Measurements from ENCODE around the gene SMAD6.
"Not testable (repeated sequence)": the region's sequence is repeated elsewhere in the genome, so short reads cannot be mapped to it uniquely, and the experiment has no call there.

Gene SMAD6

GRCh38 chr15:66680502-66680901 is 21.5 kb upstream of the SMAD6 start:
- DNase-seq (ENCODE audit: low read depth) = no peak
- no peak for TF ChIP-seq CTCF (conservative IDR thresholded peaks at IDR 0.05; ENCODE audit: low read depth, low read length)
- no peak overlapping the region for H3K4me3 ChIP-seq (ENCODE audit: low read depth, low read length)

- no peak for TF ChIP-seq CTCF (conservative IDR thresholded peaks at IDR 0.05; ENCODE audit: low read depth, low read length)
- H3K4me3 ChIP-seq (ENCODE audit: low read depth, low read length) = no peak overlapping the region
- DNase-seq (ENCODE audit: low read depth) = no peak
Measured at GRCh38 chr15:66681395-66681794, 20.6 kb upstream of the SMAD6 start.

- no peak overlapping the region for H3K4me3 ChIP-seq (ENCODE audit: low read depth, low read length)
- no peak for TF ChIP-seq CTCF (conservative IDR thresholded peaks at IDR 0.05; ENCODE audit: low read depth, low read length)
Measured at GRCh38 chr15:66682246-66682645, 19.8 kb upstream of the SMAD6 start.

DNA sequence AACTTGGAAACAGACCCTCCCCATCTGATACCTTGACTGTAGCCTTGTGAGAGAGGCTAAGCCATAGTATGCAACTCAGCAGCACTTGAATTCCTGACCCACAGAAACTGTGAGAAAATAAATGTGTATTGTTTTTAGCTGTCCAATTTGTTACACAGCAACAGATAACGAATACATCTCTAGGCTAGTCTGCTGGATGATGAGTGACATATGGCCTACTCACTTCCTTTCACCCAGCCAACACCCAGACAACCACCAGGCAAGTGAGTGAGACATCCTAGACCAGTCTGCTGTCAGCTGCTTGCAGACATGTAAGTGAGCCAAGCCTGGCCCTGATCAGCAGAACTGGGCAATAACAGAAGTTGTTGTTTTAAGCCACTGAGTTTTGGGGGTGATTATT is 19.2 kb upstream of the SMAD6 start:
- TF ChIP-seq CTCF (conservative IDR thresholded peaks at IDR 0.05; ENCODE audit: low read depth, low read length) = no peak
- peak; percentile 50 for DNase-seq (ENCODE audit: low read depth)

More at GRCh38 chr15:66682246-66682645, 19.8 kb upstream of the SMAD6 start:
- DNase-seq (ENCODE audit: low read depth) = no peak

DNA sequence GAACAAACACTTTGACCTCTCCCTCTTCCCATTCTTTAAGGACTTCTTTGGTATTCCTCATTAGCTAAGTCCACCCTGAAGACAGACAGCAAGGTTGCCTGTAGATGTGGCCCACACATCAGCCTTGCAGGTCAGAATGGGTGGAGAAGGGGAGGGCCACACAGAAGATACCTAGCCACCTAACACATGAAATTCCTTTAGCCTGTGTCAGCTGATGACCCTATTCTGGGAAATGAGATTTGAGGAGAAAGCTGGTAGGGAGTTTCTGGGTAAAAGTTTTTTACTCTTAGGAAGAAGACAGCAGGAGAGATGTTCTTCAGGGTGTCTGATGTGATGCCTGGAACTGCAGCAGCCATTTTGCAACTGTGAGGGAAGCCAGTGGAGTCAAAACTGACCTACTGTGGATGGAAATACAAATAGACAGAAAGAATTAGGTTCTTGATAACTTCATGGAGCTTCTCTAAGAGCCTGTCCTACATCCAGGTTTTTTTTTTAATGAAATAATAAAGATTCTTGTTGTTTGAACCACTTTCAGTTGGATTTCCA is 17.8 kb upstream of the SMAD6 start:
- DNase-seq (ENCODE audit: low read depth) = no peak
- no peak for TF ChIP-seq CTCF (conservative IDR thresholded peaks at IDR 0.05; ENCODE audit: low read depth, low read length)
- no peak overlapping the region for H3K4me3 ChIP-seq (ENCODE audit: low read depth, low read length)

More for the DNA sequence above, 19.2 kb upstream of the SMAD6 start:
- no peak overlapping the region for H3K4me3 ChIP-seq (ENCODE audit: low read depth, low read length)

DNA sequence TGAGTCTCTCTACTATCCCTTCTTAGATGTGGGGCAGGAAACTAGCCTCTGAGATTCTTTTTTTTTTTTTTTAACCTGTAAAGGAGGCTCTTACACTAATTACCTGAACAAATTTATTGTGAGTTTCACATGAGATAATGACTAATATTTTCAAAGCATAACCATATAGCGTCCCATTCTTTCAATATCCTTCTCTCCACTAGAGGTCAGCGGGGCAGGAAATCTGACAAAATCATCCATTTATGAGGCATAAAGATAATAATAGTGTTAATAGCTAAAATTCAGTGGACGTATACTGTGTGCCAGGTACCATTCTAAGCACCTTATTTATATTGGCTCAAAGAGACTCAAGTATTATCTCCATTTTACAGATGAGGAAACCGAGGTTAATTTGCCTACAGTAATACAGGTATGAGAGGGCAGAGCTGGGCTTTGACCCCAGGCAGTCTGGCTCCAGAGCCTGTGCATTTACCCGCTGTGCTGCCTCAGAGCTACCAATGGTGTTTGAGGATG is 16.3 kb upstream of the SMAD6 start:
- H3K4me3 ChIP-seq (ENCODE audit: low read depth, low read length) = no peak overlapping the region
- TF ChIP-seq CTCF (conservative IDR thresholded peaks at IDR 0.05; ENCODE audit: low read depth, low read length) = peak; percentile 51
- DNase-seq (ENCODE audit: low read depth) = peak; percentile 28

GRCh38 chr15:66690912-66691311 is 11.1 kb upstream of the SMAD6 start:
- DNase-seq (ENCODE audit: low read depth); H3K4me3 ChIP-seq (ENCODE audit: low read depth, low read length): not testable (repeated sequence)

Measured in choroid plexus epithelial cell (primary cell).